A549 (cell line): ENCODE measurements around the gene KLHL36. TPM values are rescaled to one million over a fixed set of nuclear protein-coding genes. Genes with fewer than 3 reads are reported as not detected.
A peak's percentile ranks its signal among the peaks of the same experiment; 100 is the strongest.
"Not testable (repeated sequence)": the region's sequence is repeated elsewhere in the genome, so short reads cannot be mapped to it uniquely, and the experiment has no call there.

Source experiments
- ATAC-seq, 2 experiments: fragments of 200-7000 bp in 1 of 2; fragments of >200 bp in 1 of 2; cut with Nextera tagmentation in 1 of 2; cut with Tn5 transposase in 1 of 2; 3 replicates each; pipeline versions ENCODE4 v1.8.0 to v1.9.1; 2018 to 2020; ENCODE audit warnings: mild to moderate bottlenecking in 1 of 2, moderate library complexity in 1 of 2
- CTCF ChIA-PET: fragments of 300-600 bp; sonication (Branson Sonifier 250); formaldehyde crosslinking; extraction: SDS; loops from one replicate; lab custom pipeline; 2021; ENCODE audit warnings: antibody characterized with exemption, inconsistent platforms; lab: Yijun Ruan, JAX
- POLR2A ChIA-PET: fragments of 350-600 bp; formaldehyde crosslinking; extraction: SDS; loops from one replicate; lab custom pipeline; 2021; ENCODE audit warnings: antibody characterized with exemption, inconsistent platforms; lab: Yijun Ruan, JAX
- DNase-seq, 2 experiments: peaks; one replicate each; pipeline versions ENCODE4 v3.0.0 to v3.0.0-alpha.2; 2011 to 2016; ENCODE audit warnings: low read depth in 1 of 2, low spot score in 1 of 2
- FAIRE-seq: peaks from 2 replicates; lab custom pipeline; 2011; peaks lifted over from hg19 to GRCh38; lab: Jason Lieb, UNC
- H3K27ac ChIP-seq, 2 experiments: fragments of >200 bp; sonication (Bioruptor Twin); formaldehyde crosslinking; 3 replicates each; pipeline ENCODE4 v1.5.1; 2016 to 2017
- H3K4me1 ChIP-seq: fragments of >200 bp; sonication (Bioruptor Twin); formaldehyde crosslinking; 3 replicates; pipeline ENCODE4 v1.6.1; 2016
- H3K4me2 ChIP-seq: fragments of >200 bp; sonication (Bioruptor Twin); formaldehyde crosslinking; 3 replicates; pipeline ENCODE4 v1.6.1; 2016
- H3K4me3 ChIP-seq: fragments of >200 bp; sonication (Bioruptor Twin); formaldehyde crosslinking; 3 replicates; pipeline ENCODE4 v1.5.1; 2016
- H3K9me3 ChIP-seq: fragments of >200 bp; sonication (Bioruptor Twin); formaldehyde crosslinking; 3 replicates; pipeline ENCODE4 v1.6.1; 2016
- BHLHE40 ChIP-seq: IDR thresholded peaks from 2 replicates; pipeline ENCODE4 v1.6.1; 2012; ENCODE audit warnings: low read depth, low read length, inconsistent platforms
- CBX8 ChIP-seq: fragments of 200-600 bp; sonication (generic); IDR thresholded peaks from 2 replicates; pipeline ENCODE4 v1.6.1; 2016
- EHF ChIP-seq: fragments of 250-450 bp; sonication (Bioruptor Pico); IDR thresholded peaks from 2 replicates; pipeline ENCODE4 v1.5.0; 2020; ENCODE audit warnings: mild to moderate bottlenecking
- EHMT2 ChIP-seq: fragments of 200-600 bp; sonication (generic); IDR thresholded peaks from 2 replicates; pipeline ENCODE4 v1.6.1; 2016; ENCODE audit warnings: antibody characterized with exemption, low read depth, mild to moderate bottlenecking, moderate library complexity
- FOSB ChIP-seq: fragments of 250-450 bp; sonication (Bioruptor Pico); IDR thresholded peaks from 2 replicates; pipeline ENCODE4 v1.5.0; 2020; ENCODE audit warnings: mild to moderate bottlenecking, moderate library complexity
- HDAC2 ChIP-seq: fragments of 200-600 bp; sonication (generic); IDR thresholded peaks from 2 replicates; pipeline ENCODE4 v1.6.1; 2016
- HEYL ChIP-seq: fragments of 250-450 bp; sonication (Bioruptor Pico); IDR thresholded peaks from 2 replicates; pipeline ENCODE4 v1.8.0; 2021; ENCODE audit warnings: mild to moderate bottlenecking, moderate library complexity
- HOXA7 ChIP-seq: fragments of 250-450 bp; sonication (Bioruptor Pico); IDR thresholded peaks from 2 replicates; pipeline ENCODE4 v1.5.0; 2020; ENCODE audit warnings: mild to moderate bottlenecking, moderate library complexity
- JUNB ChIP-seq: fragments of >200 bp; sonication (Bioruptor Twin); formaldehyde crosslinking; IDR thresholded peaks from 2 replicates; pipeline ENCODE4 v1.6.1; 2016
- KDM1A ChIP-seq: fragments of 200-600 bp; sonication (generic); IDR thresholded peaks from 2 replicates; pipeline ENCODE4 v1.6.1; 2016; ENCODE audit warnings: low read depth, mild to moderate bottlenecking
- MAZ ChIP-seq: fragments of 150-350 bp; IDR thresholded peaks from 2 replicates; pipeline ENCODE4 v1.6.1; 2014; ENCODE audit warnings: antibody characterized with exemption, low read depth, low read length, borderline replicate concordance
- NPAS2 ChIP-seq: fragments of 250-450 bp; sonication (Bioruptor Pico); IDR thresholded peaks from 2 replicates; pipeline ENCODE4 v1.8.0; 2022; ENCODE audit warnings: mild to moderate bottlenecking, moderate library complexity, borderline replicate concordance
- PHF8 ChIP-seq: fragments of 200-600 bp; sonication (generic); IDR thresholded peaks from 2 replicates; pipeline ENCODE4 v1.6.1; 2016; ENCODE audit warnings: low read depth, mild to moderate bottlenecking, antibody characterized with exemption, moderate library complexity, borderline replicate concordance
- RARB ChIP-seq: fragments of 250-450 bp; sonication (Bioruptor Pico); IDR thresholded peaks from 2 replicates; pipeline ENCODE4 v1.8.0; 2021; ENCODE audit warnings: mild to moderate bottlenecking, moderate library complexity
- RFX5 ChIP-seq: fragments of 450-650 bp; IDR thresholded peaks from 2 replicates; pipeline ENCODE4 v1.7.1; 2014; ENCODE audit warnings: antibody characterized with exemption, mild to moderate bottlenecking, moderate library complexity
- SMC3 ChIP-seq: fragments of >200 bp; sonication (Bioruptor Twin); formaldehyde crosslinking; IDR thresholded peaks from 3 replicates; pipeline ENCODE4 v1.6.1; 2018; ENCODE audit warnings: inconsistent platforms
- TFCP2L1 ChIP-seq: fragments of 250-450 bp; sonication (Bioruptor Pico); IDR thresholded peaks from 2 replicates; pipeline ENCODE4 v1.5.0; 2021; ENCODE audit warnings: mild to moderate bottlenecking
- TP53 ChIP-seq: fragments of 250-450 bp; sonication (Bioruptor Pico); IDR thresholded peaks from 2 replicates; pipeline ENCODE4 v1.5.0; 2021; ENCODE audit warnings: mild to moderate bottlenecking, moderate library complexity
- ZSCAN20 ChIP-seq: fragments of 250-450 bp; sonication (Bioruptor Pico); IDR thresholded peaks from 2 replicates; pipeline ENCODE4 v1.8.0; 2022; ENCODE audit warnings: mild to moderate bottlenecking, moderate library complexity
- WGBS: methylation state at CpG from one replicate; pipeline ENCODE4 v1.1.6; 2017; ENCODE audit errors: missing lambda C conversion rate; 5-methylcytosine and 5-hydroxymethylcytosine counted together
- polyA plus RNA-seq, 4 experiments: library from polyadenylated mRNA; depleted of rRNA in 3 of 4; stranded (reverse); fragments of >200 nt; fragmentation: RNase III in 1 of 4; extraction: RNeasy Plus Mini Kit Qiagen cat#74134 plus additional on column Dnase treatment in 1 of 4; gene quantifications; 2 replicates in 3 of 4; 3 replicates in 1 of 4; pipeline ENCODE4 v1.2.3, GENCODE V29; 2011 to 2017
- TF ChIP-seq, protein P1 (sequence below): IDR thresholded peaks from 2 replicates; pipeline ENCODE4 v1.6.1; 2012
- TF ChIP-seq, protein P2 (sequence below): fragments of 150-350 bp; IDR thresholded peaks from 2 replicates; pipeline ENCODE4 v1.6.1; 2014; ENCODE audit warnings: low read depth, mild to moderate bottlenecking, low read length
- TF ChIP-seq, protein P3 (sequence below): fragments of 250-450 bp; sonication (Bioruptor Pico); IDR thresholded peaks from 2 replicates; pipeline ENCODE4 v1.5.0; 2020; ENCODE audit warnings: low read depth, mild to moderate bottlenecking, moderate library complexity

Gene KLHL36
- polyA plus RNA-seq, 2 of the 4 experiments (the other 2 are of a cell fraction): 20.0 to 21.0 TPM

DNA sequence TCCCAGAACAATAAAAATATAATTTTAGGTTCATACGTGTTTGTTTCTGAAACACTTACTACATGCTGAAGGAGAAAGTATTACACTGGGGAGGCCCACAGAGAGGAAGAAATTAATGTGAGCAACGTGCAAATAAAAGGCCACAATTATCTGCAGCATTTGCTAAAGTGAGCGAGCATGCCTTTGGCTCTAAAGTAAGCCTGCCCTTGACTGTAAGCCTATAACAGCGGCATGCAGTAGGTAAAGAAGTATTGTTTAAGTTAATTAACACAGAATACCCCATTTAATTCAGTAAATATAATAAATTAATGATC is 17.2 kb upstream of the KLHL36 start:
- DNase-seq (no peak), ATAC-seq (no peak), FAIRE-seq (no peak)
- Histone ChIP-seq H3K4me2 (no peak overlapping the region), H3K4me3 (no peak overlapping the region), H3K4me1 (no peaks in the 10 kb centered on the region), H3K27ac (no peak overlapping the region), H3K9me3 (no peaks in the 10 kb centered on the region)
- ChIA-PET CTCF (interaction anchor here (1.0 to 2.1 kb wide), 4 partner anchors 9 to 125 kb away, joined by 3 to 12 read pairs (median 4); no protein-coding TSS in a partner anchor), POLR2A (interaction anchor here (0.6 kb wide), 1 partner anchor 10 kb away, joined by 4 read pairs; no protein-coding TSS in a partner anchor)
- TF ChIP-seq EHF (no peak), EHMT2 (no peak), MAZ (no peak), SMC3 (no peak), FOSB (CRISPR knock-in tag) (no peak), CBX8 (no peak), RARB (no peak), HDAC2 (no peak), JUNB (no peak)
- TF ChIP-seq, protein P1, sequence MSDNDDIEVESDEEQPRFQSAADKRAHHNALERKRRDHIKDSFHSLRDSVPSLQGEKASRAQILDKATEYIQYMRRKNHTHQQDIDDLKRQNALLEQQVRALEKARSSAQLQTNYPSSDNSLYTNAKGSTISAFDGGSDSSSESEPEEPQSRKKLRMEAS: no peak
- WGBS: 78% methylated on average over 4 of the region's 4 CpGs

DNA sequence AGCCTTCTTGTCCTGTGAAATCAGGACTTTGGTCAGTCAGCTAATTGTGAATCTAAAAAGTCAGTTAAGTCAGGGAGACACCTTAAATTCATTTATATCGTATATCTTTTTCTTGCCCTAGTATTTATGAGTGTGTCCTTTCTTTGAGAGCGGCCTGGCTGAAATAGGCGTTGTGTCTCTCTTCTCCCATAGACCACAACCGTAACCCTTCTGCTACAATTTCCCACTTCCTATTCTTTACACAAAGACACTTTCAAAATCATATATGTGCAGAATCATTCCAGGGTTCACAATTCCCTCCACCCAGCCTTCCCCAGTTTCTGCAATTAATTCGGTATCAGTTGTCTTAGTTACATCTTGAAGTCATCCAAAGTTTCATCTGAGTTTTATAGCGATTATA is 16.4 kb upstream of the KLHL36 start:
- H3K27ac ChIP-seq: no peak overlapping the region
- ATAC-seq (no peak), DNase-seq (no peak), FAIRE-seq (no peak)
- no peaks in the 10 kb centered on the region for H3K9me3 ChIP-seq
- TF ChIP-seq ZSCAN20 (CRISPR knock-in tag) (no peak), PHF8 (no peak), HOXA7 (no peak), RFX5 (no peak), NPAS2 (CRISPR knock-in tag) (no peak), BHLHE40 (no peak), HEYL (CRISPR knock-in tag) (no peak), TP53 (CRISPR knock-in tag) (no peak), TFCP2L1 (no peak)
- TF ChIP-seq, protein P2, sequence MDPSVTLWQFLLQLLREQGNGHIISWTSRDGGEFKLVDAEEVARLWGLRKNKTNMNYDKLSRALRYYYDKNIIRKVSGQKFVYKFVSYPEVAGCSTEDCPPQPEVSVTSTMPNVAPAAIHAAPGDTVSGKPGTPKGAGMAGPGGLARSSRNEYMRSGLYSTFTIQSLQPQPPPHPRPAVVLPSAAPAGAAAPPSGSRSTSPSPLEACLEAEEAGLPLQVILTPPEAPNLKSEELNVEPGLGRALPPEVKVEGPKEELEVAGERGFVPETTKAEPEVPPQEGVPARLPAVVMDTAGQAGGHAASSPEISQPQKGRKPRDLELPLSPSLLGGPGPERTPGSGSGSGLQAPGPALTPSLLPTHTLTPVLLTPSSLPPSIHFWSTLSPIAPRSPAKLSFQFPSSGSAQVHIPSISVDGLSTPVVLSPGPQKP: no peak
- TF ChIP-seq, protein P3, sequence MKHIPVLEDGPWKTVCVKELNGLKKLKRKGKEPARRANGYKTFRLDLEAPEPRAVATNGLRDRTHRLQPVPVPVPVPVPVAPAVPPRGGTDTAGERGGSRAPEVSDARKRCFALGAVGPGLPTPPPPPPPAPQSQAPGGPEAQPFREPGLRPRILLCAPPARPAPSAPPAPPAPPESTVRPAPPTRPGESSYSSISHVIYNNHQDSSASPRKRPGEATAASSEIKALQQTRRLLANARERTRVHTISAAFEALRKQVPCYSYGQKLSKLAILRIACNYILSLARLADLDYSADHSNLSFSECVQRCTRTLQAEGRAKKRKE (CRISPR knock-in tag): no peak
- H3K4me3 ChIP-seq: no peak overlapping the region
- POLR2A ChIA-PET: no interaction called here
- H3K4me2 ChIP-seq: no peak overlapping the region
- H3K4me1 ChIP-seq: no peaks in the 10 kb centered on the region
- 85% methylated on average over 6 of the region's 6 CpGs for WGBS
- CTCF ChIA-PET: interaction anchor here (1.0 to 2.1 kb wide), 4 partner anchors 9 to 126 kb away, joined by 3 to 12 read pairs (median 4); no protein-coding TSS in a partner anchor

DNA sequence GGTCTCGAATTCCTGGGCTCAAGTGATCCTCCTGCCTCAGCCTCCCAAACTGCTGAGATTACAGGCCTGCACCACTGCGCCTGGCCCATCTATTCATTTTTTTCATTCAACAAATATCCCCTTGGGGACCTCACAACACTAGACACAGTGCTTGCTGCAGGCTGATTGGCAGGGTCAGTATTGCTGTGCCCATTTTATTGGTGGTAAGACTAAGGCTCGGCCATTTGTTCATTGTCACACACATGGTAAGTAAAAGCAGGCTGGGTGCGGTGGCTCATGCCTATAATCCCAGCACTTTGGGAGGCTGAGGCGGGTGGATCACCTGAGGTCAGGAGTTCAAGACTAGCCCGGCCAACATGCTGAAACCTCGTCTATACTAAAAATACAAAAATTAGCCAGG is 15.4 kb upstream of the KLHL36 start:
- CTCF ChIA-PET: interaction anchor here (1.5 to 2.1 kb wide), 2 partner anchors 10 to 122 kb away, joined by 5 to 12 read pairs; no protein-coding TSS in a partner anchor
- H3K9me3 ChIP-seq, POLR2A ChIA-PET, H3K4me2 ChIP-seq, H3K4me3 ChIP-seq, H3K4me1 ChIP-seq, ATAC-seq, DNase-seq, FAIRE-seq, H3K27ac ChIP-seq: not testable (repeated sequence)
- peak; percentile 59; the same call in 1 of the 2 replicates for TF ChIP-seq KDM1A
- WGBS: 85% methylated on average over 7 of the region's 7 CpGs
